DOHH2 (cell line): Measurements from ENCODE around the gene JARID2.
"Not testable (repeated sequence)": the region's sequence is repeated elsewhere in the genome, so short reads cannot be mapped to it uniquely, and the experiment has no call there.

Experiments used
- EZH2phosphoT487 ChIP-seq: fragments of 200-600 bp; sonication (generic); IDR thresholded peaks from 2 replicates; pipeline ENCODE4 v1.6.1; 2017; ENCODE audit warnings: borderline replicate concordance, mild to moderate bottlenecking, antibody characterized with exemption, low read length, moderate library complexity, mixed read lengths
- TF ChIP-seq, protein P1 (sequence below): fragments of 200-600 bp; sonication (generic); IDR thresholded peaks from one replicate; pipeline ENCODE4 v1.5.1; 2014; ENCODE audit warnings: antibody characterized with exemption, mild to moderate bottlenecking, low read depth, low read length; ENCODE audit not compliant: poor library complexity, severe bottlenecking

DNA sequence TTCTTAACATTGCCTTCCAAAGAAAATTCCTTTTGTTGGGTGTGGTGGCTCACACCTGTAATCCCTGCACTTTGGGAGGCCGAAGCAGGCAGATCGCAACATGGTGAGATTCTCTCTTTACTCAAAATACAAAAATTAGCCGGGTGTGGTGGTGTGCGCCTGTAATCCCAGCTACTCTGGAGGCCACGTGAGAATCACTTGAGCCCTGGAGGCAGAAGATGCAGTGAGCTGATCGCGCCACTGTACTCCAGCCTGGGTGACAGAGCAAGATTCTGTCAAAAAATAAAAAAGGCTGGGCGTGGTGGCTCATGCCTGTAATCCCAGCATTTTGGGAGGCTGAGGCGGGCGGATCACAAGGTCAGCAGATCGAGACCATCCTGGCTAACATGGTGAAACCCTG lies 77.7 kb downstream of the JARID2 start:
- TF ChIP-seq, protein P1, sequence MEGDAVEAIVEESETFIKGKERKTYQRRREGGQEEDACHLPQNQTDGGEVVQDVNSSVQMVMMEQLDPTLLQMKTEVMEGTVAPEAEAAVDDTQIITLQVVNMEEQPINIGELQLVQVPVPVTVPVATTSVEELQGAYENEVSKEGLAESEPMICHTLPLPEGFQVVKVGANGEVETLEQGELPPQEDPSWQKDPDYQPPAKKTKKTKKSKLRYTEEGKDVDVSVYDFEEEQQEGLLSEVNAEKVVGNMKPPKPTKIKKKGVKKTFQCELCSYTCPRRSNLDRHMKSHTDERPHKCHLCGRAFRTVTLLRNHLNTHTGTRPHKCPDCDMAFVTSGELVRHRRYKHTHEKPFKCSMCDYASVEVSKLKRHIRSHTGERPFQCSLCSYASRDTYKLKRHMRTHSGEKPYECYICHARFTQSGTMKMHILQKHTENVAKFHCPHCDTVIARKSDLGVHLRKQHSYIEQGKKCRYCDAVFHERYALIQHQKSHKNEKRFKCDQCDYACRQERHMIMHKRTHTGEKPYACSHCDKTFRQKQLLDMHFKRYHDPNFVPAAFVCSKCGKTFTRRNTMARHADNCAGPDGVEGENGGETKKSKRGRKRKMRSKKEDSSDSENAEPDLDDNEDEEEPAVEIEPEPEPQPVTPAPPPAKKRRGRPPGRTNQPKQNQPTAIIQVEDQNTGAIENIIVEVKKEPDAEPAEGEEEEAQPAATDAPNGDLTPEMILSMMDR, result not testable (repeated sequence)
- not testable (repeated sequence) for TF ChIP-seq EZH2phosphoT487
